Osteocyte (in vitro differentiated cells): Measurements from ENCODE around the gene CRADD. TPM values are rescaled to one million over a fixed set of nuclear protein-coding genes. Genes with fewer than 3 reads are reported as not detected.
A peak's percentile ranks its signal among the peaks of the same experiment; 100 is the strongest.

Experiments used
- DNase-seq: peaks from one replicate; pipeline ENCODE4 v3.0.0; 2021; ENCODE audit warnings: mixed read lengths; ENCODE audit not compliant: unreplicated experiment; ENCODE audit errors: extremely low spot score
- H3K27ac Mint-ChIP-seq: one replicate; pipeline ENCODE4 v1.8.0; 2021; ENCODE audit warnings: mild to moderate bottlenecking, mixed read lengths; ENCODE audit not compliant: unreplicated experiment
- H3K27me3 Mint-ChIP-seq: one replicate; pipeline ENCODE4 v1.8.0; 2021; ENCODE audit warnings: mixed read lengths; ENCODE audit not compliant: unreplicated experiment
- H3K36me3 Mint-ChIP-seq: one replicate; pipeline ENCODE4 v1.8.0; 2021; ENCODE audit warnings: mixed read lengths; ENCODE audit not compliant: unreplicated experiment
- H3K4me1 Mint-ChIP-seq: one replicate; pipeline ENCODE4 v1.8.0; 2021; ENCODE audit warnings: mixed read lengths; ENCODE audit not compliant: unreplicated experiment
- H3K4me3 Mint-ChIP-seq: one replicate; pipeline ENCODE4 v1.8.0; 2021; ENCODE audit warnings: mild to moderate bottlenecking, moderate library complexity, mixed read lengths; ENCODE audit not compliant: unreplicated experiment
- H3K9me3 Mint-ChIP-seq: one replicate; pipeline ENCODE4 v1.8.0; 2021; ENCODE audit warnings: mixed read lengths; ENCODE audit not compliant: unreplicated experiment
- total RNA-seq: library from RNA; stranded (reverse); gene quantifications from 2 replicates; pipeline ENCODE4 v1.2.1, GENCODE V29; 2021
- TF ChIP-seq, protein P1 (sequence below): fragments of 200-600 bp; sonication (generic); IDR thresholded peaks from 2 replicates; pipeline ENCODE4 v1.5.0; 2021; ENCODE audit warnings: antibody characterized with exemption, mild to moderate bottlenecking, moderate library complexity

CRADD gene
- total RNA-seq, 1 donor from 2014 or later: 13.8 TPM

DNA sequence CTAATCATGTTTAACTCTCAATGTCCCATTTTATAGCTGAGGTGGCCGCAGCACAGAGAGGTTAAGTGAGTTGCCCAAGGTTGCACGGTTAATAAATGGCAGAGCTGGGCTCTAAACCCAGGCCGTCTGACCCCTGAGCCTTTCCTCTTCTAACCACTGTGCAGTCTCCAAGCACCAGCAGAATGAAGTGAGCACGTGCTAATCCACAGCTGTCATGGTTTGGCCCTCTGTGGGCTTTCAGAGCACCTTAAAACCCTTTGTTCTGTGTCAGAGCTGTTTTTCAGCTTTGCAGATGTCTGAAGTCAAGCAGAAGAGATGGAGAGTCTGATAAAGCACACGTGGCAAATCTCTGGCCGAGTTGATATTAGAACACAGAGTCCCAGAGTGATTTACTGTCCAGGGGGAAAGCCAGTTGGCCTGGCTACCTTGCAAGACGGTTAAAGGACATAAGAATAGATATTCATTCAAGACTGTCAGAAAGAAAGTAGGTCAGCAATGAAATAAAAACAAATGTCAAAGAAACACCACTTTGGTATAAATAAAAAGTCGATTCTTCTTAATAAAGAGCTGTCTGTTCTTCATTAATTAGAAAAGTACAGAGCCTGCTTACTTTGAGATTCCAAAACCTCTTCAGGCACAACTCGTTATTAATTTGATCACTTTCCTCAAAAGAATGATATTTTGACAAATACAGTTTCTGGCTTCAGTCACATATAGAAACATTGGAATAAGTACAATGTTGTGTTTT, 107.3 kb downstream of the CRADD start:
- H3K4me3 Mint-ChIP-seq: no peak overlapping the region
- DNase-seq: no peak

DNA sequence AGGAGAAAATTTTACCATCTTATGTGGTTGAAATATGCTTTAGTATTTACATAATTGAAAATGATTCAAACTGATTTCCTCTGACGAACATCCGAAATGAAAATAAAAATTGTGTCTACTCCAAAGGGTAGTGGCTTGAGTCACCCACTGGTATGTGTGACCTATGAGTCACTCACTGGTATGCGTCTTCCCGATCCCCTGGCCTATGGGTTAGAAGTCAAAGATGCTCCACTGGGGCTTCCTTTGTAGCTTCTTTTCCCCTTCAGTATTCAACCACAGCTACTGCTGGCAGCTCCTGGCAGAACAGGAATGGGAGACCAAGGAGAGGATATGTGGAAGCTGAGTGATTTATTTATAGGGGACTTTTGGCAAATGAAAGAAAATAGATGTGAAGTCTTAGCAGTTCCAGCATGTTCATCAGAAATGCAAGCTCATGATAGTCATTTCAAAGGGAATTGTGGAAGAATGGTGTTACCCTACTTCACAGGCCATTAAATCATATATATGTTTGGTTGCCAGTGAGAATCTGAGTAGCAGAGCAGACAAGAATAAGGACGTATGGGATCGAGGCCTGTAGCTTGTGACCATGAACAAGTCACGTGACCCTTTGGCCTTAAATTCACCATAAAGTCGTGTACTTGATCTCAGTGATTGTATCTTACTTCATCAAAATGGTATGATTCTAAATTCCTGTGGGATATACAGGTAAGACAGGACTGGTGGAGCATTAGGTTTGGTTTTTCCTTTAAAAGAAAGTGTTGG, 108.3 kb downstream of the CRADD start:
- Mint-ChIP-seq H3K27me3 (no peaks in the 10 kb centered on the region), H3K4me1 (peaks cover 75% of the 10 kb centered on the region), H3K4me3 (peak overlapping the region; percentile 31), H3K27ac (peak overlapping the region; percentile 92), H3K36me3 (no peaks in the 10 kb centered on the region), H3K9me3 (no peaks in the 10 kb centered on the region)
- DNase-seq: no peak
- TF ChIP-seq, protein P1, sequence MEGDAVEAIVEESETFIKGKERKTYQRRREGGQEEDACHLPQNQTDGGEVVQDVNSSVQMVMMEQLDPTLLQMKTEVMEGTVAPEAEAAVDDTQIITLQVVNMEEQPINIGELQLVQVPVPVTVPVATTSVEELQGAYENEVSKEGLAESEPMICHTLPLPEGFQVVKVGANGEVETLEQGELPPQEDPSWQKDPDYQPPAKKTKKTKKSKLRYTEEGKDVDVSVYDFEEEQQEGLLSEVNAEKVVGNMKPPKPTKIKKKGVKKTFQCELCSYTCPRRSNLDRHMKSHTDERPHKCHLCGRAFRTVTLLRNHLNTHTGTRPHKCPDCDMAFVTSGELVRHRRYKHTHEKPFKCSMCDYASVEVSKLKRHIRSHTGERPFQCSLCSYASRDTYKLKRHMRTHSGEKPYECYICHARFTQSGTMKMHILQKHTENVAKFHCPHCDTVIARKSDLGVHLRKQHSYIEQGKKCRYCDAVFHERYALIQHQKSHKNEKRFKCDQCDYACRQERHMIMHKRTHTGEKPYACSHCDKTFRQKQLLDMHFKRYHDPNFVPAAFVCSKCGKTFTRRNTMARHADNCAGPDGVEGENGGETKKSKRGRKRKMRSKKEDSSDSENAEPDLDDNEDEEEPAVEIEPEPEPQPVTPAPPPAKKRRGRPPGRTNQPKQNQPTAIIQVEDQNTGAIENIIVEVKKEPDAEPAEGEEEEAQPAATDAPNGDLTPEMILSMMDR: no peak

More for the DNA sequence above, 107.3 kb downstream of the CRADD start:
- TF ChIP-seq, protein P1: no peak
- H3K4me1 Mint-ChIP-seq: peaks cover 77% of the 10 kb centered on the region
- H3K36me3 Mint-ChIP-seq: no peaks in the 10 kb centered on the region
- H3K27ac Mint-ChIP-seq: peak overlapping the region; percentile 92
- H3K9me3 Mint-ChIP-seq: no peaks in the 10 kb centered on the region
- no peaks in the 10 kb centered on the region for H3K27me3 Mint-ChIP-seq

- H3K36me3 Mint-ChIP-seq: no peaks in the 10 kb centered on the region
- no peaks in the 10 kb centered on the region for H3K27me3 Mint-ChIP-seq
- H3K9me3 Mint-ChIP-seq: no peaks in the 10 kb centered on the region
- TF ChIP-seq, protein P1: no peak
- no peak overlapping the region for H3K4me3 Mint-ChIP-seq
- DNase-seq: no peak
- H3K27ac Mint-ChIP-seq: peak overlapping the region; percentile 92
- H3K4me1 Mint-ChIP-seq: peaks cover 77% of the 10 kb centered on the region
Observed at GRCh38 chr12:93786656-93787397, 109.7 kb downstream of the CRADD start.

DNA sequence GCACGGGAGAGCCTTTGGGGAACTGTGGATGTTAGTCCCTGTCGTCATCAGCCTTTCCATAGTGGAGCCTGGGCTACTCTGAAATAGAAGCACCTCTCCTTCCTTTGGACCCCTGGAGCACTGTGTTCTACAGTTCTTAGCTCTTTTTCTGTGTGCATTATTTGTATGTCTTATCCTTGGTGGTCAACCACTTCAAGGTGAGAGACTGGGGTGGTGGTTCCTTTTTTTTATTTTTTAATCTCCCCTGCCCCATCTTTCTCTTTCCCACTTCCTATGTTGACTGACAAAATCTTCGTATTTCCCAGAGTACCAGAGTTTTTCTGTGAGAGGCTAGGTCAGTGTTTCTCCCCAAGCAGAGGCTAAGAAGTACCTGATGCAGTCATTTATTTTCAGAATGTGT, 111.7 kb downstream of the CRADD start:
- Mint-ChIP-seq H3K27ac (peak overlapping the region; percentile 92), H3K36me3 (no peaks in the 10 kb centered on the region), H3K4me1 (peaks cover 66% of the 10 kb centered on the region), H3K9me3 (no peaks in the 10 kb centered on the region), H3K27me3 (no peaks in the 10 kb centered on the region), H3K4me3 (no peak overlapping the region)
- no peak for DNase-seq
- TF ChIP-seq, protein P1: no peak
